GM08714 (cell line): Measurements from ENCODE around the gene NMT1.

Source experiments
- H3K4me3 ChIP-seq: fragments of 200-500 bp; sonication (Bioruptor generic); 2 replicates; pipeline ENCODE4 v1.5.1; 2014; ENCODE audit warnings: mild to moderate bottlenecking, low read length, inconsistent platforms
- ZNF274 ChIP-seq: IDR thresholded peaks from 2 replicates; pipeline ENCODE4 v1.6.1; 2012; ENCODE audit warnings: mild to moderate bottlenecking, low read depth, low read length

The NMT1 gene

GRCh38 chr17:45155483-45155882 lies 94.4 kb downstream of the NMT1 start:
- H3K4me3 ChIP-seq = no peak overlapping the region
- no peak for TF ChIP-seq ZNF274

- H3K4me3 ChIP-seq = no peak overlapping the region
- TF ChIP-seq ZNF274 = no peak
Measured at GRCh38 chr17:45156242-45156641, 95.1 kb downstream of the NMT1 start.
